Astrocyte of the cerebellum (primary cell): ENCODE data around the gene MTX1.
"Not testable (repeated sequence)": the region's sequence is repeated elsewhere in the genome, so short reads cannot be mapped to it uniquely, and the experiment has no call there.

Source experiments
- DNase-seq: peaks from one replicate; pipeline ENCODE4 v3.0.0-alpha.2; 2011; ENCODE audit warnings: low read depth
- H3K4me3 ChIP-seq: 2 replicates; pipeline ENCODE4 v1.5.1; 2011; ENCODE audit warnings: mild to moderate bottlenecking, low read depth, low read length, moderate library complexity
- CTCF ChIP-seq: IDR thresholded peaks from 2 replicates; pipeline ENCODE4 v1.5.1; 2012; ENCODE audit warnings: low read length, low read depth, moderate library complexity, mild to moderate bottlenecking; ENCODE audit errors: missing control alignments
- in situ Hi-C: cut with HindIII; loops from 2 replicates; pipeline ENCODE4 v1.10.0; 2017; ENCODE audit warnings: low sequenced_read_pairs

The MTX1 gene

GRCh38 chr1:155166471-155167165 lies 41.9 kb upstream of the MTX1 start:
- H3K4me3 ChIP-seq: no peak overlapping the region
- no peak for TF ChIP-seq CTCF
- DNase-seq: no peak
- in situ Hi-C loops: loop anchor here (5.0 to 10.0 kb wide), 2 partner anchors 54 to 72 kb away; no protein-coding TSS in a partner anchor

- TF ChIP-seq CTCF: peak; percentile 90
- in situ Hi-C loops: loop anchor here (5.0 to 10.0 kb wide), 2 partner anchors 55 to 73 kb away; no protein-coding TSS in a partner anchor
- DNase-seq: peak; percentile 70
- H3K4me3 ChIP-seq: peak overlapping the region; percentile 9
Observed at GRCh38 chr1:155167166-155168104, 41.1 kb upstream of the MTX1 start.

- not testable (repeated sequence) for DNase-seq, H3K4me3 ChIP-seq
- in situ Hi-C loops: loop anchor here (5.0 to 10.0 kb wide), 2 partner anchors 56 to 73 kb away; no protein-coding TSS in a partner anchor
Observed at GRCh38 chr1:155168105-155168445, 40.4 kb upstream of the MTX1 start.

GRCh38 chr1:155168456-155169210 lies 39.9 kb upstream of the MTX1 start:
- no peak overlapping the region for H3K4me3 ChIP-seq
- TF ChIP-seq CTCF: no peak
- in situ Hi-C loops: loop anchor here (5.0 to 10.0 kb wide), 2 partner anchors 56 to 74 kb away; no protein-coding TSS in a partner anchor
- DNase-seq: no peak

GRCh38 chr1:155169541-155169940 lies 39.0 kb upstream of the MTX1 start:
- no peak overlapping the region for H3K4me3 ChIP-seq
- in situ Hi-C loops: loop anchor here (5.0 to 10.0 kb wide), 2 partner anchors 57 to 75 kb away; no protein-coding TSS in a partner anchor
- no peak for DNase-seq
- no peak for TF ChIP-seq CTCF

GRCh38 chr1:155170101-155170785 lies 38.3 kb upstream of the MTX1 start:
- H3K4me3 ChIP-seq: no peak overlapping the region
- no peak for DNase-seq
- TF ChIP-seq CTCF: no peak

More at GRCh38 chr1:155170101-155170785, 38.3 kb upstream of the MTX1 start:
- in situ Hi-C loops: no loop called here
